ENCODE measurements around the gene C12orf75. TPM values are rescaled to one million over a fixed set of nuclear protein-coding genes. Genes with fewer than 3 reads are reported as not detected.
A peak's percentile ranks its signal among the peaks of the same experiment; 100 is the strongest.

Gene C12orf75
- total and polyA plus RNA-seq, 2 experiments from 2014 or later = 43.9 to 69.8 TPM

DNA sequence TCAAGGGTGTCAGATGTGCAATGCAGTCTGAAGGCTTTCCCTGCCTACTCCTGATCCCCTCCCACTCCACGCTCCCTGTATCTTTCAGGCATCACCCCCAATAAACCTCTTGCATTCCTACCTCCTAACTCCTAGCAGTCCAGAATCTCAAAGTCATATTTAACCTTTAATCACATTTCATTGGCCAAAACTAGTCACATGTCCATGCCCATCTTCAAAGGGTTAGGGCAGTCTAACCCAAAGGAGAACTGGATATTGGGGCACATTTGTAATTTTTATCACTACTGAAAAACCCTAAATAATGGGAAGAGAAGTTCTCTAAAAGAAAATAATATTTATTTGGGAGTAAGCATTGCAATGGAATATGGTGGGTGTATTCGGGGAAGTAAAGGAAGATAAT lies 5.4 kb upstream of the C12orf75 start (continued):
- TF ChIP-seq EZH2phosphoT487 (IDR thresholded peaks at IDR 0.05; ENCODE audit: unreplicated experiment) = no peak
- TF ChIP-seq ZNF331 (CRISPR knock-in tag; IDR thresholded peaks at IDR 0.05; ENCODE audit: low read depth) = no peak
- no peak for TF ChIP-seq STAT1 (IDR thresholded peaks at IDR 0.05; ENCODE audit: unreplicated experiment)
- TF ChIP-seq ZNF114 (CRISPR knock-in tag; IDR thresholded peaks at IDR 0.05) = no peak
- no peak for TF ChIP-seq NANOG (IDR thresholded peaks at IDR 0.05; ENCODE audit: borderline replicate concordance)
- no peak for TF ChIP-seq REST (IDR thresholded peaks at IDR 0.05; ENCODE audit: unreplicated experiment)

- TF ChIP-seq REST (IDR thresholded peaks at IDR 0.05; ENCODE audit: unreplicated experiment) (no peak), JUNB (IDR thresholded peaks at IDR 0.05; ENCODE audit: unreplicated experiment) (no peak), ZNF114 (CRISPR knock-in tag; IDR thresholded peaks at IDR 0.05) (no peak), EZH2 (IDR thresholded peaks at IDR 0.05; ENCODE audit: low read depth, unreplicated experiment) (no peak), ZNF331 (CRISPR knock-in tag; IDR thresholded peaks at IDR 0.05; ENCODE audit: low read depth) (no peak)
- H4K20me1 ChIP-seq (replicated peaks; ENCODE audit: insufficient read depth) = peaks cover 17% of the 10 kb centered on the region; the same call in 1 of the 2 replicates
- H3K9me2 ChIP-seq (ENCODE audit: insufficient read depth) = no peaks in the 10 kb centered on the region
- peaks cover 43% of the 10 kb centered on the region for H3K4me1 ChIP-seq (ENCODE audit: insufficient read depth)
- peak overlapping the region; percentile 70 for H3K4me3 Mint-ChIP-seq
- H3K36me3 Mint-ChIP-seq (ENCODE audit: low read depth) = no peaks in the 10 kb centered on the region
- peaks cover 23% of the 10 kb centered on the region for H3K79me2 ChIP-seq (replicated peaks; ENCODE audit: insufficient read depth)
- no peaks in the 10 kb centered on the region for H3K36me3 ChIP-seq (ENCODE audit: insufficient read depth)
- peaks cover 13% of the 10 kb centered on the region for H3K27me3 ChIP-seq (ENCODE audit: insufficient read depth)
- H3K4me3 ChIP-seq = peak overlapping the region; percentile 75
- no peaks in the 10 kb centered on the region for H3K27me3 Mint-ChIP-seq (ENCODE audit: insufficient read depth, low read depth, poor library complexity)
- H3K9me3 Mint-ChIP-seq = no peaks in the 10 kb centered on the region
- H3K27ac Mint-ChIP-seq = no peak overlapping the region
- no peak overlapping the region for H3K27ac ChIP-seq (ENCODE audit: low read depth)
- ATAC-seq (peak; percentile 4; the same call in 2 of the 3 replicates), DNase-seq (ENCODE audit: low spot score) (no peak)
- H3F3A ChIP-seq (replicated peaks; ENCODE audit: low read depth) = no peaks in the 10 kb centered on the region
- H3K4me1 Mint-ChIP-seq = peaks cover 35% of the 10 kb centered on the region
- H2AFZ ChIP-seq = peak overlapping the region; percentile 99
- peak overlapping the region; percentile 92 for H3K4me2 ChIP-seq
These were observed 587 bp upstream of the C12orf75 start for GRCh38 chr12:105329926-105330282.

Data from GM23338 (cell line).